K562 (cell line): Measurements from ENCODE around the gene KDM2A.

Experiments used
- CREB3 ChIP-seq: fragments of 450-650 bp; conservative IDR thresholded peaks from 2 replicates; pipeline ENCODE4 v1.6.1; 2016; ENCODE audit warnings: missing genetic modification characterization, low read depth, mild to moderate bottlenecking, missing compliant biosample characterization, moderate library complexity
- EP300 ChIP-seq: IDR thresholded peaks from 2 replicates; pipeline ENCODE4 v1.6.1; 2012; ENCODE audit warnings: low read length, improper control_type of control experiment
- FOXK2 ChIP-seq, 2 experiments: fragments of 450-650 bp; IDR thresholded peaks in 1 of 2; conservative IDR thresholded peaks in 1 of 2; 2 replicates each; pipeline ENCODE4 v1.6.1; 2016; ENCODE audit warnings: low read depth in 2 of 2, mild to moderate bottlenecking in 1 of 2
- JUN ChIP-seq, 2 experiments: sonication (generic) in 1 of 2; formaldehyde crosslinking in 1 of 2; IDR thresholded peaks; 2 replicates each; pipeline versions ENCODE4 v1.6.1 to v1.8.0; 2012 to 2022; ENCODE audit warnings: borderline replicate concordance in 2 of 2, mild to moderate bottlenecking in 2 of 2, improper control_type of control experiment in 1 of 2, low read depth in 1 of 2, low read length in 1 of 2, missing genetic modification reagents in 1 of 2
- MAX ChIP-seq: sonication (generic); formaldehyde crosslinking; IDR thresholded peaks from 2 replicates; pipeline ENCODE4 v1.9.0; 2022; ENCODE audit warnings: mild to moderate bottlenecking, missing genetic modification reagents
- MBD1 ChIP-seq: fragments of 250-450 bp; sonication (Bioruptor Pico); IDR thresholded peaks from 2 replicates; pipeline ENCODE4 v1.8.0; 2022; ENCODE audit warnings: inconsistent platforms
- NKRF ChIP-seq: fragments of 450-650 bp; IDR thresholded peaks from 2 replicates; pipeline ENCODE4 v1.6.1; 2016; ENCODE audit warnings: borderline replicate concordance
- POLR2A ChIP-seq: fragments of 450-650 bp; conservative IDR thresholded peaks from 2 replicates; pipeline ENCODE4 v1.6.1; 2016
- POLR2AphosphoS2 ChIP-seq: IDR thresholded peaks from 2 replicates; pipeline ENCODE4 v1.6.1; 2012; ENCODE audit warnings: low read length, improper control_type of control experiment
- SAFB ChIP-seq: fragments of 200-400 bp; formaldehyde crosslinking; IDR thresholded peaks from 2 replicates; pipeline ENCODE4 v1.6.1; 2017; ENCODE audit warnings: low read depth, low read length, borderline replicate concordance
- ZNF174 ChIP-seq: fragments of 250-450 bp; sonication (Bioruptor Pico); IDR thresholded peaks from 2 replicates; pipeline ENCODE4 v1.4.0; 2020; ENCODE audit warnings: mild to moderate bottlenecking
- ZNF277 ChIP-seq: fragments of 250-450 bp; sonication (Bioruptor Pico); IDR thresholded peaks from 2 replicates; pipeline ENCODE4 v1.8.0; 2022; ENCODE audit warnings: inconsistent platforms, mild to moderate bottlenecking, moderate library complexity, borderline replicate concordance

GRCh38 chr11:67105964-67106363 is 13.1 kb upstream of the KDM2A start:
- TF ChIP-seq FOXK2 (conservative IDR thresholded peaks at IDR 0.05 in 1 of 2, IDR thresholded peaks at IDR 0.05 in 1 of 2; ENCODE audit: low read depth in 2 of 2) (no peak), EP300 (no peak), MAX (CRISPR knock-in tag) (no peak), POLR2AphosphoS2 (no peak), NKRF (no peak), SAFB (no peak), POLR2A (no peak), MBD1 (CRISPR knock-in tag) (no peak), ZNF277 (CRISPR knock-in tag) (no peak), CREB3 (tag) (no peak), ZNF174 (CRISPR knock-in tag) (no peak), JUN (IDR thresholded peaks at IDR 0.05; ENCODE audit: borderline replicate concordance, low read depth, low read length) (no peak), JUN (CRISPR knock-in tag; IDR thresholded peaks at IDR 0.05; ENCODE audit: borderline replicate concordance) (no peak)
